HepG2 (cell line): ENCODE measurements around the gene SEMA3E. TPM values are rescaled to one million over a fixed set of nuclear protein-coding genes. Genes with fewer than 3 reads are reported as not detected.

Experiments
- ISX ChIP-seq: sonication (generic); formaldehyde crosslinking; conservative IDR thresholded peaks from 2 replicates; pipeline ENCODE4 v1.5.0; 2020; ENCODE audit warnings: missing genetic modification reagents
- POGZ ChIP-seq: sonication (generic); formaldehyde crosslinking; IDR thresholded peaks from 2 replicates; pipeline ENCODE4 v1.4.0; 2020; ENCODE audit warnings: mild to moderate bottlenecking, missing genetic modification reagents
- ZBTB21 ChIP-seq: sonication (generic); formaldehyde crosslinking; IDR thresholded peaks from 2 replicates; pipeline ENCODE4 v1.4.0; 2020; ENCODE audit warnings: missing genetic modification reagents
- ZKSCAN1 ChIP-seq: fragments of 150-350 bp; IDR thresholded peaks from 2 replicates; pipeline ENCODE4 v1.6.1; 2014; ENCODE audit warnings: low read length
- ZNF253 ChIP-seq: sonication (generic); formaldehyde crosslinking; IDR thresholded peaks from 2 replicates; pipeline ENCODE4 v1.8.0; 2022; ENCODE audit warnings: mild to moderate bottlenecking, missing genetic modification reagents, borderline replicate concordance
- polyA plus RNA-seq, 8 experiments: library from polyadenylated mRNA; depleted of rRNA in 3 of 8; stranded (reverse) in 7 of 8; unstranded in 1 of 8; fragments of >200 nt; fragmentation: Illumina TruSeq in 4 of 8; extraction: Trizol in 4 of 8; gene quantifications; 2 replicates each; pipeline versions ENCODE4 v1.2.1 to v1.2.3, GENCODE V29; 2011 to 2016; ENCODE audit warnings: low read depth in 4 of 8, missing spikeins in 1 of 8, mixed read lengths in 1 of 8; ENCODE audit not compliant: insufficient read depth in 1 of 8
- total RNA-seq, 5 experiments: library from RNA; depleted of rRNA; stranded (reverse); fragments of >200 nt; fragmentation: Illumina TruSeq; extraction: Trizol; gene quantifications; 2 replicates each; pipeline ENCODE4 v1.2.3, GENCODE V29; 2016; ENCODE audit warnings: low read depth in 1 of 5
- TF ChIP-seq, protein P1 (sequence below), 2 experiments: fragments of 450-650 bp in 1 of 2; sonication (generic) in 1 of 2; formaldehyde crosslinking in 1 of 2; IDR thresholded peaks; 2 replicates each; pipeline versions ENCODE4 v1.6.1 to v1.8.0; 2016 to 2022; ENCODE audit warnings: antibody characterized with exemption in 1 of 2, mild to moderate bottlenecking in 1 of 2, missing genetic modification reagents in 1 of 2

SEMA3E gene
- total and polyA plus RNA-seq, 2 of the 13 experiments (the other 11 are each of a cell fraction or from before 2014, with no cell fraction given): not detected

- TF ChIP-seq, protein P1, sequence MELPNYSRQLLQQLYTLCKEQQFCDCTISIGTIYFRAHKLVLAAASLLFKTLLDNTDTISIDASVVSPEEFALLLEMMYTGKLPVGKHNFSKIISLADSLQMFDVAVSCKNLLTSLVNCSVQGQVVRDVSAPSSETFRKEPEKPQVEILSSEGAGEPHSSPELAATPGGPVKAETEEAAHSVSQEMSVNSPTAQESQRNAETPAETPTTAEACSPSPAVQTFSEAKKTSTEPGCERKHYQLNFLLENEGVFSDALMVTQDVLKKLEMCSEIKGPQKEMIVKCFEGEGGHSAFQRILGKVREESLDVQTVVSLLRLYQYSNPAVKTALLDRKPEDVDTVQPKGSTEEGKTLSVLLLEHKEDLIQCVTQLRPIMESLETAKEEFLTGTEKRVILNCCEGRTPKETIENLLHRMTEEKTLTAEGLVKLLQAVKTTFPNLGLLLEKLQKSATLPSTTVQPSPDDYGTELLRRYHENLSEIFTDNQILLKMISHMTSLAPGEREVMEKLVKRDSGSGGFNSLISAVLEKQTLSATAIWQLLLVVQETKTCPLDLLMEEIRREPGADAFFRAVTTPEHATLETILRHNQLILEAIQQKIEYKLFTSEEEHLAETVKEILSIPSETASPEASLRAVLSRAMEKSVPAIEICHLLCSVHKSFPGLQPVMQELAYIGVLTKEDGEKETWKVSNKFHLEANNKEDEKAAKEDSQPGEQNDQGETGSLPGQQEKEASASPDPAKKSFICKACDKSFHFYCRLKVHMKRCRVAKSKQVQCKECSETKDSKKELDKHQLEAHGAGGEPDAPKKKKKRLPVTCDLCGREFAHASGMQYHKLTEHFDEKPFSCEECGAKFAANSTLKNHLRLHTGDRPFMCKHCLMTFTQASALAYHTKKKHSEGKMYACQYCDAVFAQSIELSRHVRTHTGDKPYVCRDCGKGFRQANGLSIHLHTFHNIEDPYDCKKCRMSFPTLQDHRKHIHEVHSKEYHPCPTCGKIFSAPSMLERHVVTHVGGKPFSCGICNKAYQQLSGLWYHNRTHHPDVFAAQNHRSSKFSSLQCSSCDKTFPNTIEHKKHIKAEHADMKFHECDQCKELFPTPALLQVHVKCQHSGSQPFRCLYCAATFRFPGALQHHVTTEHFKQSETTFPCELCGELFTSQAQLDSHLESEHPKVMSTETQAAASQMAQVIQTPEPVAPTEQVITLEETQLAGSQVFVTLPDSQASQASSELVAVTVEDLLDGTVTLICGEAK (IDR thresholded peaks at IDR 0.05): no peak
- TF ChIP-seq, protein P1 (CRISPR knock-in tag; IDR thresholded peaks at IDR 0.05): no peak
- TF ChIP-seq ZNF253 (CRISPR knock-in tag) (no peak), ZBTB21 (CRISPR knock-in tag) (no peak), ISX (CRISPR knock-in tag) (no peak), ZKSCAN1 (no peak), POGZ (CRISPR knock-in tag) (no peak)
- TF ChIP-seq, all 625 proteins: peak for 0
Measured at GRCh38 chr7:83362871-83363550, 285.9 kb downstream of the SEMA3E start (continued).
